Measurements from ENCODE around the gene ZNF862. TPM values are rescaled to one million over a fixed set of nuclear protein-coding genes. Genes with fewer than 3 reads are reported as not detected.
A peak's percentile ranks its signal among the peaks of the same experiment; 100 is the strongest.

ZNF862 gene
- total and polyA plus RNA-seq, 2 donors (not counting 1 experiment from before 2014, with no cell fraction given): 24.1 to 33.0 TPM

DNA sequence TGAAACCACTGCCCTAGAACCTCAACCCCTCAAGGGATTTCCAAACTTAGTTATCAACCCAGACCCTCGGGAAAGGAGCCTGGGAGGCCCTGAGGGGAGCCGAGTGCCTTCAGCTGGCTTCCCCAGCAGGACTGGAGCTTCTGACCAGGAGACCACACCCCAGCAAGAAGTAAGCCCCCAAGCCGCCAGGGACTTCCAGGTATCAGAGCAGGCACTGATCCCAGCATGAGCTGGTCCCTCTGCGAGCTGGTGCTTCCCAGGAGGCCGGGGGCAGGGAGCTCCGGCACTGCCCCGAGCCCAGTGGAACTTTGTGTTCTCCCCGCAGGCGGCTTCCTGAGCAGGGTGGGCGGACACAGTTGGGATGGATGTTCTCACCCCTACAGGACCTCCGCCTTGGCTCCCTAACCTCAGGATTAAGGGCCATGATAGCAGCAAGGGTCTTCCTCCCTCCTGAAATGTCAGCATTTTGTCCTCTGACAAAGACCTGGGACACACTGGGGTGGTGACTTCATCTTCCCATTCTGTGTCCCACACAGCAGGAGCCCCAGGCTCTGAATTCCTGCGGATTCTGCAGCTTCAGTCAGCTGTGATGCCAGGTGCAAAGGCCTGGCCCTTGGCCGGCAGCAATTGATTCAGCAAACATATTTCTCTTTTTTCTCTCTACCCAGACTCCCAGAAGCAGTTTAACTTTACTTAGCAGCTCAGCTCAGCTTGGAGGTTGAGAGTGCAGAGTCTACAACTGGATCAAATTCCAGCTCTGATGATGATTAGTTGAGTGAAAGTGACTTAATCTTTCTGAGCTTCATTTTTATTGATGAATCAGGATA lies 47.2 kb downstream of the ZNF862 start:
- H3K4me3 Mint-ChIP-seq: no peak overlapping the region
- H3K4me3 ChIP-seq (ENCODE audit: control extremely low read depth in 1 of 5, extremely low read depth in 1 of 5, insufficient read depth in 1 of 5, low read depth in 2 of 5, low read length in 4 of 5): no peak overlapping the region
- CTCF ChIA-PET: no interaction called here

DNA sequence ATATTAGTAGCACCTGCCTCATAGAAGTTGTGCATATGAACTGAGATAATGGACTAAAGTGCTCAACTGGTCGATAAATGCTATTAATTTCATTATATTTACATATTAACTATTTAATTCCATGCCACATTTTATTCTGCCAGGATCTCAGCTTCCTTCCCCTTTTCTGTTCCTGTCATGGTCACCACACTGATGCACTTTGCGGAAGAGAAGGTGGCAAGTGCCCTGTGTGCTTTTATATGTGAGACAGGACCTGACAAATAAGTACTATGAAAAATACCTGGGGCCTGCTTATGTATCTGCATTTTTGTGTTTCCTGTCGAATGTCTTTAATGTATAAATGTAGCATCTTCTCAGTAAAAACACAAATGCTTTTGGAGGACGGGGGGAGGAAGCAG lies 47.8 kb downstream of the ZNF862 start:
- no peak overlapping the region for H3K27ac Mint-ChIP-seq
- peaks cover 14% of the 10 kb centered on the region for H3K4me1 Mint-ChIP-seq
- DNase-seq: peak; percentile 32
- Histone ChIP-seq H3K9ac (ENCODE audit: low read length) (no peak overlapping the region), H3K27me3 (replicated peaks in 1 of 4; ENCODE audit: control extremely low read depth in 1 of 4, control insufficient read depth in 3 of 4, insufficient read depth in 4 of 4, low read length in 3 of 4) (no peaks in the 10 kb centered on the region), H3K79me2 (ENCODE audit: control insufficient read depth, insufficient read depth, low read length) (no peaks in the 10 kb centered on the region), H3K9me3 (ENCODE audit: control extremely low read depth in 1 of 3, control insufficient read depth in 2 of 3, insufficient read depth in 1 of 3, low read length in 2 of 3) (no peaks in the 10 kb centered on the region), H3K4me1 (ENCODE audit: control insufficient read depth in 2 of 2, insufficient read depth in 2 of 2, low read length in 2 of 2) (peaks cover 12 to 30% of the 10 kb centered on the region in 2 donors), H3K36me3 (replicated peaks in 1 of 2; ENCODE audit: control extremely low read depth in 1 of 2, control insufficient read depth in 1 of 2, extremely low read depth in 1 of 2, insufficient read depth in 2 of 2, low read length in 1 of 2) (no peaks in the 10 kb centered on the region), H4K20me1 (ENCODE audit: control insufficient read depth, insufficient read depth, low read length, poor library complexity, severe bottlenecking) (no peaks in the 10 kb centered on the region), H3K4me2 (replicated peaks; ENCODE audit: low read depth, low read length, poor library complexity, severe bottlenecking) (peak overlapping the region; percentile 23), H3K4me3 (ENCODE audit: control extremely low read depth in 1 of 5, extremely low read depth in 1 of 5, insufficient read depth in 1 of 5, low read depth in 2 of 5, low read length in 4 of 5) (no peak overlapping the region), H2AFZ (ENCODE audit: insufficient read depth, low read depth, low read length, poor library complexity, severe bottlenecking) (no peak overlapping the region), H3K27ac (ENCODE audit: low read length in 2 of 2) (no peak overlapping the region)
- H3K4me3 Mint-ChIP-seq: no peak overlapping the region
- TF ChIP-seq EZH2 (IDR thresholded peaks at IDR 0.05; ENCODE audit: borderline replicate concordance, insufficient read depth, low read depth, low read length, poor library complexity, severe bottlenecking): no peak
- TF ChIP-seq, protein P1, sequence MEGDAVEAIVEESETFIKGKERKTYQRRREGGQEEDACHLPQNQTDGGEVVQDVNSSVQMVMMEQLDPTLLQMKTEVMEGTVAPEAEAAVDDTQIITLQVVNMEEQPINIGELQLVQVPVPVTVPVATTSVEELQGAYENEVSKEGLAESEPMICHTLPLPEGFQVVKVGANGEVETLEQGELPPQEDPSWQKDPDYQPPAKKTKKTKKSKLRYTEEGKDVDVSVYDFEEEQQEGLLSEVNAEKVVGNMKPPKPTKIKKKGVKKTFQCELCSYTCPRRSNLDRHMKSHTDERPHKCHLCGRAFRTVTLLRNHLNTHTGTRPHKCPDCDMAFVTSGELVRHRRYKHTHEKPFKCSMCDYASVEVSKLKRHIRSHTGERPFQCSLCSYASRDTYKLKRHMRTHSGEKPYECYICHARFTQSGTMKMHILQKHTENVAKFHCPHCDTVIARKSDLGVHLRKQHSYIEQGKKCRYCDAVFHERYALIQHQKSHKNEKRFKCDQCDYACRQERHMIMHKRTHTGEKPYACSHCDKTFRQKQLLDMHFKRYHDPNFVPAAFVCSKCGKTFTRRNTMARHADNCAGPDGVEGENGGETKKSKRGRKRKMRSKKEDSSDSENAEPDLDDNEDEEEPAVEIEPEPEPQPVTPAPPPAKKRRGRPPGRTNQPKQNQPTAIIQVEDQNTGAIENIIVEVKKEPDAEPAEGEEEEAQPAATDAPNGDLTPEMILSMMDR (IDR thresholded peaks at IDR 0.05): no peak
- WGBS (ENCODE audit: insufficient coverage): no CpG with 5 or more reads among the region's 4 CpGs
- intact Hi-C loops (cut with micrococcal nuclease): loop anchor here (10.0 kb wide), 1 partner anchor 389 kb away; no protein-coding TSS in a partner anchor
- ChIA-PET CTCF (no interaction called here), POLR2A (no interaction called here)
- H3K9me3 Mint-ChIP-seq (ENCODE audit: insufficient read depth): no peaks in the 10 kb centered on the region
- ATAC-seq (ENCODE audit: low read depth): peak; percentile 36
- no peaks in the 10 kb centered on the region for H3K27me3 Mint-ChIP-seq

More for the DNA sequence above, 47.2 kb downstream of the ZNF862 start:
- Histone ChIP-seq H3K4me2 (replicated peaks; ENCODE audit: low read depth, low read length, poor library complexity, severe bottlenecking) (peak overlapping the region; percentile 17), H3K27ac (ENCODE audit: low read length in 2 of 2) (no peak overlapping the region), H3K4me1 (ENCODE audit: control insufficient read depth in 2 of 2, insufficient read depth in 2 of 2, low read length in 2 of 2) (peaks cover 12 to 30% of the 10 kb centered on the region in 2 donors), H3K27me3 (replicated peaks in 1 of 4; ENCODE audit: control extremely low read depth in 1 of 4, control insufficient read depth in 3 of 4, insufficient read depth in 4 of 4, low read length in 3 of 4) (no peaks in the 10 kb centered on the region), H3K36me3 (replicated peaks in 1 of 2; ENCODE audit: control extremely low read depth in 1 of 2, control insufficient read depth in 1 of 2, extremely low read depth in 1 of 2, insufficient read depth in 2 of 2, low read length in 1 of 2) (no peaks in the 10 kb centered on the region), H3K79me2 (ENCODE audit: control insufficient read depth, insufficient read depth, low read length) (no peaks in the 10 kb centered on the region), H3K9ac (ENCODE audit: low read length) (no peak overlapping the region), H2AFZ (ENCODE audit: insufficient read depth, low read depth, low read length, poor library complexity, severe bottlenecking) (no peak overlapping the region), H3K9me3 (ENCODE audit: control extremely low read depth in 1 of 3, control insufficient read depth in 2 of 3, insufficient read depth in 1 of 3, low read length in 2 of 3) (no peaks in the 10 kb centered on the region), H4K20me1 (ENCODE audit: control insufficient read depth, insufficient read depth, low read length, poor library complexity, severe bottlenecking) (no peaks in the 10 kb centered on the region)
- TF ChIP-seq, protein P1 (IDR thresholded peaks at IDR 0.05): no peak
- TF ChIP-seq EZH2 (IDR thresholded peaks at IDR 0.05; ENCODE audit: borderline replicate concordance, insufficient read depth, low read depth, low read length, poor library complexity, severe bottlenecking): no peak
- Mint-ChIP-seq H3K27ac (no peak overlapping the region), H3K9me3 (ENCODE audit: insufficient read depth) (no peaks in the 10 kb centered on the region), H3K4me1 (peaks cover 14% of the 10 kb centered on the region), H3K27me3 (no peaks in the 10 kb centered on the region)
- DNase-seq (peak; percentile 3), ATAC-seq (ENCODE audit: low read depth) (no peak)
- intact Hi-C loops (cut with micrococcal nuclease): loop anchor here (10.0 kb wide), 1 partner anchor 389 kb away; no protein-coding TSS in a partner anchor
- POLR2A ChIA-PET: no interaction called here
- WGBS (ENCODE audit: insufficient coverage): 78% methylated on average over 13 of the region's 13 CpGs
